ENCODE data around the gene BNC2.
A peak's percentile ranks its signal among the peaks of the same experiment; 100 is the strongest.

BNC2 gene

DNA sequence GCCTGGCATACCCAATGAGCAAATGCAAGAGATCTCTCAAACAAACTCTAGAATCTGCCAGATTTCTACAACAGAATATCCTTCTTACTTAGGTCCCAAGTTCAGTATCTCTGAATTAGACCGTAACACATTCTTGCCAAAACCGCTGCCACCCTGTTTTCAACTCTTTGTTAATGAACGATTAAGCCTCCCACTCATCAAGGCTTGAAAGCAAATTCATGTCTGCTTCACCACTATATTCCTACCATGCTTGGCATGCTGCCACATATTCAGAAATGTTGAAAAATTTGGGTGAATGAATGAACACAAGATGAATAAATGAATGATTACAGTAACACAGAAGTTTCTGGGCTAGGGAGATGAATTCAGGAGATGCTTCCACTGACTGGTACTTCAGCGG is 119.9 kb downstream of the BNC2 start:
- no peak for DNase-seq

DNA sequence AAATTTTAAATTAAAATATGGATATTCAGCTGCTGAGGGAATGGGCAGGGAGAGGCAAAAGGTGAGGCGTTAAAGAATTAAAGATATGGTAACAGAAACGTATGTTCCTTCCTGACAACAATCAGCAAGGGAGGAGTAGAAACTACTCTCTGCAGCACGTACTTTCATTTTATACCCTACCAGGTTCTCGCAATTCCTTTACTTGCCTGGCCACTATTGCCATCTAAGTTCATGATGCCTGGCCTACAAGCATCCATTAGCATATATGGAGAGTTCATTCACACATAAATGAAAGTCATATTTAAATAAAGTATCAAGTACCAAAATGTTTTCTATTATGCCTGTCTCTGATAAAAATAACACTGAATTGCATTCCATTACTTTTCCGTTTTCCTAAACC is 125.1 kb downstream of the BNC2 start:
- no peak for DNase-seq

DNA sequence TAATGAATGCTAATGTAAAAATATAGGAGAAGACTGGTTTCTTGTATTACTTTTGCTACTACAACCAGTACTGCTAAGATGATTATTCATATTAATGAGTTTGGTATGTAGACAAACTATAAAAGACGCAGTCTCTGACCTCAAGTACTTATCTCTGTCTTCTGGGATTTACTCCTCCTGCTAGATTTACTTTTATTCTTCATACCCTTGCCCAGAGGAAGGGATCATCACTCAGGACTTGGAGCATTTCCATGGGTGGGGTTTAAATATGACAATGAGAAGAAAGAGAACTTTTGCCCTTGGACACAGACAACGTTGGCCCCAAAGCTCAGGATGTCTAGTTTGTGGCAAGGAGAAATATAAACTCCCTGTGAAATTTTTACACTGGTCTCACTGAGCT is 126.1 kb downstream of the BNC2 start:
- no peak for DNase-seq

DNA sequence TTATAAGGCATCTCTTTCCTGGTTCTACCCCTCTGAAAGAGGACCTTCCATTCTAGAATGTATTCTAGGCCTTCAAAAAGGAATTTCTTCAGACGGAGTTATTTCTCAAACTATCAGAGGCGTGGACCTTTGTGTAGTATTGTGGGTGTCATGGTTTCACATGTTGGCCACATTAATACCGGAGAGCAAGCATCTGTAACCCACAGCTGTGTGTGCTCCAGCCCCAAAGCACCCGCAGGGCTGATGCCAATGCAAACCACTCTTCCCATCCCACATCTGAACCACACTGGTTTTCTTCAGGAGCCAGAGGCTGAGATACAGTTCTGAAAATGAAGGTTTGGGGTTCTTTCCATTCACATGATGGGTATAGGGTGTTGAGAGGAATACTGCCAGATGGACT is 127.1 kb downstream of the BNC2 start:
- no peak for DNase-seq

DNA sequence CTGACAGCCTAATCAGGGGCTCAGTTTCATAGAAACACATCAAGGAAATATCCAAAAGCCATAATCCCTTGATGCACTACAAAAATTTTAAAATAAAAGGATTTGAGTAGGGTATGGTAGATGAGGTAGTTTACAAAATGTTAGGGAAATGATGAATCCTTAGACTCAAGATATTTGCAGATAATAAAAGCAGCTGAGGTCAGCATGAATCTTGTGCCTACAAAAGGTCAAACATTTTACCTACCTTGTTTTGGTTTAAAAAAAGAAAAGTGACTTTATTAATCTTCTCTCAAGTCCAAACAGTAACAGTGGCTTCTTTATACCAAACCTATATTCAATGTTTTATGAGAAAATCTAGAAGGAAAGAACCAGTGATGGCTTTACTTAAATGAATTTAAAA is 135.5 kb downstream of the BNC2 start:
- DNase-seq = no peak

DNA sequence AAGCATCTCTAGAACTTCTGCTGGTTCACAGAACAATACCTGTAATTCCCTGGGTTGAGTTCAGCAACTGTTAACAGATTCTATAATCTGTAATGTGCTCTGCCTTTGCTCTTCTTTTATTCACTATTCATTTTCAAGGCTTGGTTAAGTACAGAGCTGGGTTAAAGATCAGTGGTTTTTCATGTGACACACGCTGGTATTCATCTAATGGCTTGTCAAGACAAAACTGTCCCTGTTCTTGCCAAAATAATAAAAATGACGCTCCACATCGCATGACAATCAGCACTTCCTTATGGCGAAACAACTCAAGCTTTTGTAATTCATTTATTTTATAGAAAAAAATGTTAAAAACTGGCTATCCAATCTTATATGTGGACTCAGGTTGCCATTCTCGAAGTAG is 137.9 kb downstream of the BNC2 start:
- no peak for DNase-seq

DNA sequence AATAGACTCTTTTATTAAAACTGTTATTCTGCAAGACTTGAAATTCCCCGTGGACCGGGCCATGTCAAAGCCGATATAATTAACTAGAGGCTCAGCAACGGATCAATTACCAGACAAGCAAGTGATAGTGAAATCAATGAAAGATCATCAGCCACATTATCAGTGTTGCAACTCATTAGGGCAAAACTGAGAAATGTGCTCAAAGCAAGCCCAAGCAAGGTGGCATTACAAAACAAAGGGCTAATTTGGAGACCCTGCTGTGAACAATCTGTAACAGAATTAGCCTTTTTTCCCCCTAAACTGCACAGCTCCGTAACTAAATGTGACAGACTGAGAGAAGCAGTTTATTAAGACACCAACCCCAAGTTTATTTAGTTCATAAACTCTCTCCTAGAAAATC is 140.3 kb downstream of the BNC2 start:
- DNase-seq = no peak

DNA sequence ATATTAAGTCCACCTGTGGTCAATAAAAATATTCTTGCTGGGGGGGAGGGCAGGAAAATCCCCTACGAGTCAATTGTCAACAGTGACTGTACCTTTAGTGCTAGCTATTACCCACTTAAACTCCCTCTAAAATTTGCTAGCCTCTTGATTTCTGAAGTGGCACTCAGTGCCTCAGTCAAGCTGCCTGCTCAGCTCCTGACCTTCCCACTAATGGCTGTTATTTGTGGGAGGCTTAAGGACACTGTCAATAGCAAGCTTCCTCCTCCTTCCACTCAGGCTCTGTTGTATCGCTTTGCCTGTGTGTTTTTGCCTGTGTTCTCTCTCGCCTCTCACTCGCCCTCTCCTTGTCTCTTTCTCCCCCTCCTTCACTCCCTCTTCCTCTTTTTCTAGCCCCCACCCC is 140.8 kb downstream of the BNC2 start:
- no peak for DNase-seq

DNA sequence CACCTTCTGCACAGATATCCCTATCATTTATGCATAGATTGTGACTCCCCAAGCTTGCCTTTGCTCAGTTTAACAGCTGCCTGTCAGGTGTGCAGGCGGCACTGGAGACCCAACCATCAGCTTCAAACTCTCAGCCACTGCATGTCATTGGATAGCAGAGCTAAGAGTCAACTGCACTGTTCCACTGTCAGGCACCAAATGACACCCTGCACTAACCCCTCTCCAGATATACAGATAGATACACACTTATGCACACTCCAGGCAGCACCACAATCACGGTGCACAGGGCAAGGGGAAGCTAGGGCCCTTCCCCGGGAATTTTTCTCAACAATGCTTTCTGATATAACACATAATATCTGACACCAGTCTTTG is 142.3 kb downstream of the BNC2 start:
- DNase-seq = no peak

DNA sequence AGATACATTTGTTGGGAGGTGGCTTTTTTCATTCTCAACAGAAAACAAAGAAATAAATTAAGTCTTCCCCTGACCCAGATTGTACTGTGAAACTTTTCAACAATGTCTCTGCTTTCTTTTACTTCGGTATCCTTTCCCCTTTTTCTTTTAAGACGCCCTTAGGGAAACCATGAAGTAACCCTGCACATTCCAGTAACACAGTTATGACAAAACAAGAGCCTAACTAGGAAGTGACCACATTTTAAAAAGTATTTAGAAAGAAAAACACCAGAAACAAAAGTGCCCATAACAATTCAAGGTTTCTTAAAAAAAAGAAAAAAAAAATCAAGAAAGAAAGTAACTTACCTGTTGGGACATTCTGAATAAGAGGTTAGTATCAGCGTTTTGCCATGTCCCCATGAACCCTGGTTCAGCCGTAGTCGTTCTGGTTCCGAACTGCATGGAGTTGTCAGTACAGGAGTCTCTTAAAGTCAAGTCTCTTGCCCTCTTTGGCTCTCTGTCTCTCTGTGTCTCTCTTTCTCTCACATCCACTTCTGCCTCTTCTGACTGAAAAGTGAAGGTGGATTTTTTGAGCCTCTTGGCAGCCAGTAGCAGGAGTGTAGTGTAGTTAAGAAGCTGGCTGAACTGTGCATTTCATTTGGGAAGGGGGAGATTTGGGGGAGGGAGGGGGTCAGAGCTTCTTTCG is 142.9 kb downstream of the BNC2 start:
- no peak for DNase-seq

DNA sequence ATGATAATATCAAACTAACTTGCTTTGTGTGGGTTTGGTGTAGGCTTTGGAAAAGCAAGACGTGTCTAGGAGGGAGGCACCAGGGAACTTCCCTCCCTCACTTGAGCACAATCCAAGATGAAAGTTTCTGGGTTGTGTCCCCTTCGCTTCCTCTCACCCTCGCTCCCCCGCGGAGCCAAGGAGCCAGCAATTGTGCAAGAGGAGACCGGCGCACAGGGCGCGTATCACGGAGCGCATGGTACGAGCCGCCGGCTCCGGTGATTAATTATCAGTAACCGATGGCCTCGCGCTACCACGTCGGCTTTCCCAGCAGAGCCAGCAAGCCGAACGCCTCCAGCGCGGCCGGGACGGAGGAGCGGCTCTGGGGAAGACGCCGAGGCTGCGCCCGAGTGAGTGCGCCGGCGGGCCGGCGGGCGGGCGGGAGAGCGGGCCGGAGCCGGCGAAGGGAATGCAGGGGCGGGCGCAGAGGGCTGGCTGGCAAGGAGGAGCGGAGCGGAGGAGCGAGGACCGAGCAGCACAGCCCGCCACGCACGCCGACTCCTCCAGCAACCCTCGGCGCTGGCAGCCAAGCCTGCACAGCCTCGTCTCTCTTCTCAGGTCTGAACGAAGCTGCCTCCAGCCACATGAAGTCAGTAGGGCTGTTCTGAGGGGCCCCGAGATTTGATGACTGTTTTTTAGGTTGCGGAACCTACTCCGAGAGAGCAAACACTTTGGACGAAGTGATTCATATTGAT is 143.6 kb downstream of the BNC2 start:
- DNase-seq = peak; percentile 56

DNA sequence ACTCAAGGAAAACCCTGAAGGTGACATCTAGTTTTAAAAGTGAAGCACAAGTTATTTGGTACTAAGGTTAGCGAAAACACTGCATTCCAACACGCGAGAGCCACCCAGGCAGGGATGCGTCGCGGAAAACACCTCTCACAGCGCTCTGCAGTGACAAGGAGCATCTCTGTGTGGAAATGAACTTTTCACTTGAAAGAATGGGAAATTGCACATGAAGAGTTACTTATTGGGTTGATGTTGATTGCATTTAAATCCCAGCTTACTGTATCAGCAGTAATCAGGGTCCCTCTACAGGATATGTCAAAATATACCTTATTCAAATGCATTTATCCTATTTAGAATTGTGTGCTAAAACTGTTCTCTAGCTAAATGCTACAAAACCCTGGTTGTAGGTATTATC is 144.4 kb downstream of the BNC2 start:
- DNase-seq = peak; percentile 5

DNA sequence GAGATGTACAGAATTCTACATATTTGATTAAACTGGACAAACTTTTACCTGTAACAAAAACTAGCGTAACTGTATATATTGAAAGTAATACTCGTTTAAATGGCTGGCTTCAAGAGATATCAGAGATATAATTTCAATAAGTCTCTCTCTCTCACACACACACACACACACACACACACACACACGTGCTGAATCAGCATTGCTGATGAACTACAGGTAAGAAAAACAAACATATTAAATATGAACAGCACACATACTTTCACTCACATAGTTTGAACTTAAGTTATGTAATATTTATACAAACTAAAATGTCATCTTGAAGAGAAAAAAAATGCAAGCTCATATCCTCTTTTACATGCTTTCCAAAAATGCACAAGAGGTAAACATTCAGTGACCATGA is 145.4 kb downstream of the BNC2 start:
- no peak for DNase-seq

DNA sequence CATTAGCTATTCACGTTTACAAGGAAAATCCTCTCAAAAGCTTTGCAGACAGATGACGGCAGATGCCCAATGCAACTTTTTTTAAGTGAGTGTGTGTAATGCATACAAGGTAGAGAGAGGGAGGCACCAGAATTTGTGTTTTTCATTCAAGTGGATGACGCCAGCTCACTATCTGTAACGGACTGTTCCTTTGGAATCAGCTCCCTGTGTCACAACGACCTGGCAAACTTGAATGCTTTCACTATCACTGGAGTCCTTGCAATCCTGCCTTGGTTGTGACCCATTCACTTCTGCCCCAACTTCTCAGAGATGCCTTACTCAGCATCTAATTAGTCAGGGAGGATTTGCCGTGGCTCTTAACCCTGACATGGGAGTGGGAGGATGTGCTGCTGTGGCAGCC is 148.5 kb downstream of the BNC2 start:
- no peak for DNase-seq

DNA sequence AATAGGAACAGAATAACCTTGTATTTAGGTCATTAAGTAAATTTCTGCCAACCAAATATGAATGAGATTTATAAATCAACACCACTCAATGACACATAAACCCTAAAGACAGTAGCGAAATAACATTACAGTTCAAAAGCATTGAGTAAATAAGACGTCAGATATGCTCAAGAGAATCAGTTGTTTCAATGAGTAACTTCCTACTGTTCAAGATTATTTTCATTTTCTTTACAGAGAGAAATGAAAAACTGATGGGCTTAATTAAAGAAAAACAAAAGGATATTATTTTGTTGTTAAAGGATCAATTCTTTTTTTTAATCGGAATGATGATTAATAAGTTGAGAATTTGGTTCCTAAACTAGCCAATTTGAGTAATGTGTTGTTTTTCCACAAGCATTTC is 150.1 kb downstream of the BNC2 start:
- DNase-seq = no peak

DNA sequence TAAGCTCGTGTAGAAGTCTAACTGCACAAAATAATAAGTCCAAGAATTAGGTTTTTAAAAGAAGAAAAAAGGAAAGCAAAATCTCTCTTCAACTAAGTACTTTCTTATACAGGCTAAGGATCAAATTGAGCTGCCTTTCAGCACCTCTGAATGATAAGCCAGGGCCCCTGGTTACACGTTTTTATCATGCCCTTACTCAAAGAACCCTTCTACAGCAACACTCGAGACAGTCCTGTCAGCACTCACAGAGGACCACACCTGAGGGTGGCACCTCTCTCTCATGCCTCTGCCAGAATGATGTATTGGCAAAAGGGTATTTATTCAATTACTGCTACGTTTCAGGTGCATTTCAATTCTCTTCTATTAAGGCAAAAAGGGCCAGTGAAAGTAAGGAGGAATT is 150.5 kb downstream of the BNC2 start:
- DNase-seq = no peak

DNA sequence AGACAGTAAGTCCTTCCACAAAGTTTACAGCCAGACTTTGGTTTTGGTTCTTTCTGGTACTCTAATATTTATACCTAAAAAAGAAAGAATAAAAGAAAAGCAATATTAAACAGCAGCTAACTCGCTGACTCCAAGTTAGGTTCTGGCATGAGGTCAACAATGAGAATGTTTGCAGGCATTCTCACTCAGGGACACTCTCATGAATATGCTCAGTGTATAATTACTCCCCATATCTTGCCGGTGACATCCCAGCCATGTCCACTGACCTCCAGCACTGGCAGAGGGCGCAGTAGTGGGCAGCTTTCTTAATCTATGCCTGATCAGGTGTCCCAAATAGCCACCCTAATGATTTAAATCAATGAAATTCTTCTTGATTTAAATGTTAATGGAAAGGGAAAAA is 151.5 kb downstream of the BNC2 start:
- DNase-seq = no peak

DNA sequence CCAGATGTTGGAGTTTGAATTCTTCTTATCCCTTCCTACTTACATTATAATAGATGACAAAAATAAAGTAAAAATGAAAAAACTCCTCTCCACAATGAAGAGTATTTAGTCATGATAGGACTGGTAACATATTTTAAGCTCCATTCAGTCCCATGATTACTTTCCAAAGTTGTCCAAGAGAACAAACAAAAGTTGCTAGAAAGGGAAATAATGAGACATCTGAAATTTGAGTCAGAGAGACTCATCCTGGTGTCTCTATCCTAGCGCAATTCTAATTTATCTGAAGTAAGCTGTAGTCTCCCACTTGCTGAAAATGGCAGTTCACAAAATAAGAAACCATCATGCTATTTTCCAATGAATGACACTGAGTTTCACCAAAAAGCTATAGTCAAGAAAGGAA is 152.2 kb downstream of the BNC2 start:
- DNase-seq = no peak

DNA sequence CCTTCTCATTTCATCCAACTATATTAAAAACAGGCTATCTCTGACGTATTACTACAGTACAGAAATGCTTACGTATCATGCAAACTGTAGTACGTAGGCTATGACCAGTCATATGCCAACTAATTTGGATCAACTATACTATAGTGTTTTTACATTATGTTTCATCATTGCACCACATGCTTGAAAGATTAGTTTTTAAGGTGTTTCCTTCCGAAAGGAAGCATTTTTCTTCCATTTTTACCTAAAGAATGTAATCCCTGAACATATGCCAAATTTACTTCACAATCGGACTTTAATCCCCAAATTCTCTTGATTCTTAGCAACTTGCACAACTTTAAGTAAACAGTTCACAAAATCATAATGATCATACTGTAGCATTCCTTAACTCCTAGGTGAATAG is 153.9 kb downstream of the BNC2 start:
- no peak for DNase-seq

DNA sequence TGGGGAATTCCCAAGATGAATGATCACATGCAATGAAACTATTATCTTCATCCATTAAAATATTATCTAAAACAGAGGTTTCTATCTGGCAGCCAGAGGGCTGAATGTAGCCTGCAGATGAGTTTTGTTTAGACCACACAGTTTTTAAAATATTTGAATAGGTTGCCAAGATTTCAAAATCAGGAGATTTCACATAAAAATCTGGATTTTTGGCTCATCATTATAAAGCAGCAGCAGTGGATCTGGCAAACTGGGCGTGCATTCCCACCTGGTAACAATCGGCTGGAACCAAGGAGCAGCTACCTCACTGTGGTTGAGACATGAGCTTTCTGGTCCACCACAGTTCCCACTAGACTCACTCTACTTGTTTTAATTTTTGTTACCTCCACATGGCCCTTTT is 155.1 kb downstream of the BNC2 start:
- DNase-seq = no peak

DNA sequence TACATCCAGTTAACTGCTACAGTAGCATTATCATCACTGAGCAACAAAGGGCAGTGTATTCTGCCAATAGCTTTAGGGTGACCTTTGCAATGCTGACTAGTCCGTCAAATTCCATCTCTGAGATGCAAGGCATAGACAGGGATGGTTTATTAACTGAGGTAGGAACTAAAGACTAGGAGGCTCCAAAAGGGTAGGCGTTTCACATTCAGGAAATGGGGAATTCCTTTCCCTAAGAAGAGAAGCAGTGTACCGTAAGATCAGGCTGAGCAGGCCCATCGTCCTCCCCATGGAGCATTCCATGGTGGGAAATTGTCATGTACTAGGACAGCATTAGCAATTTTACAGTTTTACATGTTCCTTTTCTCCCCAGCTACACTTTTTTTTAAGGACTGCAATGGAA is 157.7 kb downstream of the BNC2 start:
- no peak for DNase-seq

DNA sequence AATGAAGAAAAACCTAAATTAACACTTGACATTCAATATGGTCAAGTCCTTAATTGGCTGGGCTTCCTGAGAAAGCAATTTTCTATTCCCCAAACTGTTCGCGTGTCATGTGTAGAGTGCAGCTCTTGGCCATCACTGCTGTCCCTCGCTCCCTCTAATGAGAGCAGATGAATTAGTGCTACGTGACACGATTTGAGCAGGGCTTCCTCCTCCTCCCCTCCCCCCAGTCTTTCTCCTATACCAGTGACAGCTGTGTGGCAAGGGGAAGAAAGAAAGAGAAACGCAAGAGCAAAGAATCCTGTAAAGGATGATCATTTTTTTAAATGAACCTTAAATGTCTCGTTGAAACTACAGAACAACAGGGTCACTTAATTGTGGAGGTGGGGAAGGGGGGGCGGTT is 159.6 kb downstream of the BNC2 start:
- no peak for DNase-seq

DNA sequence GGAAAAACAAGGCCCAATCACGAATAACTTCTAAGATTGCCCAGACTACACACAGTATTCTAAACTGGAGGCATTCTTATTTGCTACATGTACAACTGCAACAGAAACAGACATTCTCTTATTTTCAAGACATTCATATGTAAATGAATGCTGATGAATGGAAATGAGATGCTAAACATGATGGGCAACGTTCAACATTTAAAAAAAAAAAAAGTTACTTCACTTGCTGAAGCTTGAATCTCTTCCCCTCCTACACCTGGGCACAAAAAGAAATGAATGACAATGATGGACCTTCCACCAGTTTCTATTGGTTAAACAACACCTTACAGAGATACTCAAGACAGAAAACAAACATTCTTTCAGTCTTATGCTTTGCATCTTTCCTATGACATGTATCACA is 160.5 kb downstream of the BNC2 start:
- DNase-seq = no peak

DNA sequence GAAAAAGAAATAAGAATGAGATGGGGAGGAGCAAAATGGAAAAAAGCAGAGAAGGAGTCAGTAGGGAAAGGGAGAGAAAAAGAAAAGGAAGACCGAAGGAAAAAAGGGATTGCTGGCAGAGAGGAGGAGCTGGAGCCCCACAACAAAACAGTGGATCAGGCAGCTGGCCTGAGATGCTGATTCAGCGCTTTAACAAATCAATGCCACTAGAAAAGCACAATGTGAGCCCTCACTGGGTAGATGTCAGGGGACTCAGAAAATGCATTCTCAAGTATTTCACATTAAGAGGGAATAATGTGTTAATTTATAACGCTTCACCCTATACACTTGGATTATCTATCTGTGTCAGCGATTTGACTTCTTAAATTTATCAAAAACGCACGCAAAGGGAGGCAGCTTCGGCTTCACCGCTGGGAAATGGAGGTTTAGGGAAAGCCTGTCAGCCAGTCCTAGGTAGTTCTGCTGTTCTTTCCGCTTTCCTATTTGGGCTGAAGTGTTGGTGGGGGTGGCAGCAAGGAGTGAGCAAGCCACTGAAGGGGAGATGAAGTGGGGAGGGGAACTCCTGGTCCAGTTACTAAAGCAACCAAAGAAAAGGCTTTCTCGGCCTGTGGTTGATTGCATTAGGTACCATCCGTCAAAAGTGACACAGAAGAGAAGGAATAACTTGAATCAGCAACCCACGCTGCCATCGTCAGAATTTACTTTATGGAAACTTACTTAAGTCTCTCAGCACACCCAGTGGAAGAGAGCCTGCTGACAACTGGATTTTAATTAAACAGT is 161.6 kb downstream of the BNC2 start:
- no peak for DNase-seq

All from hematopoietic multipotent progenitor cell treated with erythropoietin and hydrocortisone succinate and interleukin-3 and kit ligand, for 4 days (in vitro differentiated cells).